ENCODE data around the gene CREB3L4.

- TF ChIP-seq CTCF (conservative IDR thresholded peaks at IDR 0.05; ENCODE audit: low read depth, low read length) (no peak), SMC3 (IDR thresholded peaks at IDR 0.05; ENCODE audit: low read depth, low read length) (no peak), POLR2A (IDR thresholded peaks at IDR 0.05; ENCODE audit: low read depth, low read length) (no peak), CHD1 (IDR thresholded peaks at IDR 0.05; ENCODE audit: low read depth, low read length) (no peak), MXI1 (IDR thresholded peaks at IDR 0.05; ENCODE audit: borderline replicate concordance, low read depth, low read length) (no peak), USF2 (IDR thresholded peaks at IDR 0.05; ENCODE audit: low read depth, low read length) (no peak), FOS (IDR thresholded peaks at IDR 0.05; ENCODE audit: low read depth, low read length) (no peak)
Observed at GRCh38 chr1:153978274-153978909, 10.7 kb downstream of the CREB3L4 start.
